ENCODE results near the gene CALHM3. TPM values are rescaled to one million over a fixed set of nuclear protein-coding genes. Genes with fewer than 3 reads are reported as not detected.
"Not testable (repeated sequence)": the region's sequence is repeated elsewhere in the genome, so short reads cannot be mapped to it uniquely, and the experiment has no call there.

CALHM3 gene
- total RNA-seq, 3 donors from 2014 or later (not counting 1 experiment from before 2014, with no cell fraction given): not detected

DNA sequence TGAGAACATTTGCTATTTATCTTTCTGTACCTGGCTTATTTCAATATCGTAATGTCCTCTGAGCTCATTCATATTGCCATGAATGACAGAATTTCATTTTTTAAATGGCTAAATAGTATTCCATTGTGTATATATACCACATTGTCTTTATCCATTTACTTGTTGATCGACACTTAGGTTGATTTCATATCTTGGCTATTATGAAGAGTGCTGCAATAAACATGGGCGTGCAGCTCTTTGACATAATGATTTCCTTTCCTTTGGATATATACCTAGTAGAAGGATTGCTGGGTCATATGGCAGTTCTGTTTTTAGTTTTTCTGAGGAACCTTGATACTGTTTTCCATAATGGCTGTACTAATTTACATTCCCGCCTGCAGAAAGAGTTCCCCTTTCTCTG, 44.6 kb upstream of the CALHM3 start:
- H3K36me3 Mint-ChIP-seq: no peaks in the 10 kb centered on the region

GRCh38 chr10:103522006-103522405, 43.0 kb upstream of the CALHM3 start:
- WGBS (ENCODE audit: insufficient coverage): 90% methylated on average over 7 of the region's 7 CpGs
- intact Hi-C loops (cut with micrococcal nuclease); H3K36me3 Mint-ChIP-seq: not testable (repeated sequence)

More for the DNA sequence above, 44.6 kb upstream of the CALHM3 start:
- H3K9me3 ChIP-seq (ENCODE audit: control insufficient read depth, insufficient read depth, low read length): no peaks in the 10 kb centered on the region
- no peaks in the 10 kb centered on the region for H3K9me3 Mint-ChIP-seq
- H3K4me1 Mint-ChIP-seq: no peaks in the 10 kb centered on the region
- H3K27ac ChIP-seq (ENCODE audit: low read length): no peak overlapping the region
- H3K27me3 Mint-ChIP-seq (ENCODE audit: low read depth in 2 of 2): peaks cover 26 to 31% of the 10 kb centered on the region in 2 donors
- H3K4me3 Mint-ChIP-seq: no peak overlapping the region
- WGBS (ENCODE audit: insufficient coverage): 100% methylated on average over 3 of the region's 4 CpGs
- TF ChIP-seq CTCF (IDR thresholded peaks at IDR 0.05): no peak
- no peak overlapping the region for H3K4me3 ChIP-seq (ENCODE audit: low read length)
- DNase-seq: no peak
- no peaks in the 10 kb centered on the region for H3K4me1 ChIP-seq (ENCODE audit: control insufficient read depth, insufficient read depth, low read length)
- no peak overlapping the region for H3K27ac Mint-ChIP-seq
- intact Hi-C loops (cut with micrococcal nuclease): no loop called here
- no peak for ATAC-seq
- H3K36me3 ChIP-seq (ENCODE audit: control insufficient read depth, insufficient read depth, low read length): no peaks in the 10 kb centered on the region
- H3K27me3 ChIP-seq (ENCODE audit: control insufficient read depth, insufficient read depth, low read length): peaks cover 2% of the 10 kb centered on the region

GRCh38 chr10:103519798-103520197, 40.8 kb upstream of the CALHM3 start:
- DNase-seq: no peak
- H3K4me3 Mint-ChIP-seq: no peak overlapping the region
- no peaks in the 10 kb centered on the region for H3K9me3 ChIP-seq (ENCODE audit: control insufficient read depth, insufficient read depth, low read length)
- intact Hi-C loops (cut with micrococcal nuclease): no loop called here
- H3K9me3 Mint-ChIP-seq: no peaks in the 10 kb centered on the region
- H3K4me1 Mint-ChIP-seq: peaks cover 5% of the 10 kb centered on the region in 2 donors
- H3K27ac Mint-ChIP-seq: no peak overlapping the region
- no peaks in the 10 kb centered on the region for H3K4me1 ChIP-seq (ENCODE audit: control insufficient read depth, insufficient read depth, low read length)
- H3K36me3 ChIP-seq (ENCODE audit: control insufficient read depth, insufficient read depth, low read length): no peaks in the 10 kb centered on the region
- no peak overlapping the region for H3K27ac ChIP-seq (ENCODE audit: low read length)
- no peaks in the 10 kb centered on the region for H3K27me3 ChIP-seq (ENCODE audit: control insufficient read depth, insufficient read depth, low read length)
- no peak for ATAC-seq
- no peak for TF ChIP-seq CTCF (IDR thresholded peaks at IDR 0.05)
- peaks cover 20 to 22% of the 10 kb centered on the region in 2 donors for H3K27me3 Mint-ChIP-seq (ENCODE audit: low read depth in 2 of 2)
- H3K36me3 Mint-ChIP-seq: no peaks in the 10 kb centered on the region
- no peak overlapping the region for H3K4me3 ChIP-seq (ENCODE audit: low read length)
- WGBS (ENCODE audit: insufficient coverage): 78% methylated on average over 4 of the region's 4 CpGs

More at GRCh38 chr10:103522006-103522405, 43.0 kb upstream of the CALHM3 start:
- H3K4me3 ChIP-seq (ENCODE audit: low read length); H3K9me3 ChIP-seq (ENCODE audit: control insufficient read depth, insufficient read depth, low read length); H3K27ac Mint-ChIP-seq; ATAC-seq; DNase-seq; H3K9me3 Mint-ChIP-seq; H3K27ac ChIP-seq (ENCODE audit: low read length); H3K4me3 Mint-ChIP-seq; H3K27me3 ChIP-seq (ENCODE audit: control insufficient read depth, insufficient read depth, low read length); H3K4me1 Mint-ChIP-seq; H3K36me3 ChIP-seq (ENCODE audit: control insufficient read depth, insufficient read depth, low read length); H3K4me1 ChIP-seq (ENCODE audit: control insufficient read depth, insufficient read depth, low read length): not testable (repeated sequence)
- peaks cover 26 to 30% of the 10 kb centered on the region in 2 donors for H3K27me3 Mint-ChIP-seq (ENCODE audit: low read depth in 2 of 2)

DNA sequence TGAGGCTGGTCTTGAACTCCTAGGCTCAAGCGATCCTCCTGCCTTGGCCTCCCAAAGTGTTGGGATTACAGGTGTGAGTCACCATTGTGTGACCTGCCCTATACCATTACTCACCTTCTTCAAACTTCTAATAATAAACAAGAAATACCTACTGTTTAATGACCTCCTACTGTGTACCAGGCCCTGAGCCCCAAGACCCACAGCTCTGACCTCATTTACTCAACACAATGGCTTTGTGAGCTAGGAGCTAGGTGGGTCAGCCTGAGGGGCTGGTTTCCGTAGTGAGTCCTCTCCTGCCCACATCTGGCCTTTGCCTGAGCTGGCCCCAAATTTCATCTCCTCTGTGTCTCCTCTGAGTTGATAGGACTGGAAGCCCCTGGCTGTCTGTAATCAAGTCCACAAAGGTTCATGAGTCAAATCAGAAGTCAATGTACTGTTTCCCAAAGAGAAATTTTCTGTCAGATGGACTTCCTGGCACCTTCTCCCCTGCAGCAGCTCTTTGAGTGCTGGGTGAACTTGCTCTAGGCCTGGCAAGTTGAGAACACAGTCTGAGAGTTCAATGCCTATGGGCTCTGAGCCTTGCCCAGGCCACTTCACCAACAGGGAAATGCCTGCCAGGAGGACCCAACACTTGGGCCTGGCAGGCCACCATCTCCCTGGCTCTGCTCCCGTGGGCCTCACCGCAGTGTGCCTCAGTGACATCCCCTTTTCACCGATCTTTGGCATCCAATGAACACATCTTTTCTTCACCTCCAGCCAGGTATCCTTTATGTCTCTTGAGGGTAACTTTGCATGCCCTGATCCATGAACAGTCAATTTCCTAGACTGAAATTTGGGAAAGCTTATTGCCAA, 38.4 kb upstream of the CALHM3 start:
- Histone ChIP-seq H3K9me3 (ENCODE audit: control insufficient read depth, insufficient read depth, low read length) (no peaks in the 10 kb centered on the region), H3K27me3 (ENCODE audit: control insufficient read depth, insufficient read depth, low read length) (no peaks in the 10 kb centered on the region), H3K4me3 (ENCODE audit: low read length) (no peak overlapping the region), H3K27ac (ENCODE audit: low read length) (no peak overlapping the region), H3K4me1 (ENCODE audit: control insufficient read depth, insufficient read depth, low read length) (no peaks in the 10 kb centered on the region), H3K36me3 (ENCODE audit: control insufficient read depth, insufficient read depth, low read length) (no peaks in the 10 kb centered on the region)
- Mint-ChIP-seq H3K27me3 (ENCODE audit: low read depth in 2 of 2) (peaks cover 7 to 14% of the 10 kb centered on the region in 2 donors), H3K36me3 (no peaks in the 10 kb centered on the region), H3K4me3 (no peak overlapping the region), H3K4me1 (peaks cover 5% of the 10 kb centered on the region in 2 donors), H3K27ac (no peak overlapping the region), H3K9me3 (no peaks in the 10 kb centered on the region)
- intact Hi-C loops (cut with micrococcal nuclease): no loop called here
- ATAC-seq (no peak), DNase-seq (no peak)
- TF ChIP-seq CTCF (IDR thresholded peaks at IDR 0.05): no peak
- 98% methylated on average over 5 of the region's 5 CpGs for WGBS (ENCODE audit: insufficient coverage)

Data from natural killer cell (primary cell).